SU-DHL-6 (cell line): ENCODE results near the gene LCP1.

ENCODE experiments used
- CTCF ChIP-seq: fragments of 200-600 bp; sonication (generic); IDR thresholded peaks from one replicate; pipeline ENCODE4 v1.5.1; 2017; ENCODE audit warnings: antibody characterized with exemption, mild to moderate bottlenecking, low read length, moderate library complexity; ENCODE audit not compliant: insufficient read depth, poor library complexity, severe bottlenecking
- EZH2phosphoT487 ChIP-seq: fragments of 200-600 bp; sonication (generic), shearing (Covaris generic); conservative IDR thresholded peaks from 2 replicates; pipeline ENCODE4 v1.6.1; 2018; ENCODE audit warnings: mild to moderate bottlenecking, antibody characterized with exemption, low read length, moderate library complexity, mixed read lengths

GRCh38 chr13:46104868-46105267 is 77.1 kb downstream of the LCP1 start, which contains the start of gene CPB2:
- no peak for TF ChIP-seq CTCF
- no peak for TF ChIP-seq EZH2phosphoT487
